ENCODE data around the gene MXD3. TPM values are rescaled to one million over a fixed set of nuclear protein-coding genes. Genes with fewer than 3 reads are reported as not detected.
A peak's percentile ranks its signal among the peaks of the same experiment; 100 is the strongest.

MXD3 gene
- total RNA-seq, 1 experiment from 2014 or later: 26.4 TPM

DNA sequence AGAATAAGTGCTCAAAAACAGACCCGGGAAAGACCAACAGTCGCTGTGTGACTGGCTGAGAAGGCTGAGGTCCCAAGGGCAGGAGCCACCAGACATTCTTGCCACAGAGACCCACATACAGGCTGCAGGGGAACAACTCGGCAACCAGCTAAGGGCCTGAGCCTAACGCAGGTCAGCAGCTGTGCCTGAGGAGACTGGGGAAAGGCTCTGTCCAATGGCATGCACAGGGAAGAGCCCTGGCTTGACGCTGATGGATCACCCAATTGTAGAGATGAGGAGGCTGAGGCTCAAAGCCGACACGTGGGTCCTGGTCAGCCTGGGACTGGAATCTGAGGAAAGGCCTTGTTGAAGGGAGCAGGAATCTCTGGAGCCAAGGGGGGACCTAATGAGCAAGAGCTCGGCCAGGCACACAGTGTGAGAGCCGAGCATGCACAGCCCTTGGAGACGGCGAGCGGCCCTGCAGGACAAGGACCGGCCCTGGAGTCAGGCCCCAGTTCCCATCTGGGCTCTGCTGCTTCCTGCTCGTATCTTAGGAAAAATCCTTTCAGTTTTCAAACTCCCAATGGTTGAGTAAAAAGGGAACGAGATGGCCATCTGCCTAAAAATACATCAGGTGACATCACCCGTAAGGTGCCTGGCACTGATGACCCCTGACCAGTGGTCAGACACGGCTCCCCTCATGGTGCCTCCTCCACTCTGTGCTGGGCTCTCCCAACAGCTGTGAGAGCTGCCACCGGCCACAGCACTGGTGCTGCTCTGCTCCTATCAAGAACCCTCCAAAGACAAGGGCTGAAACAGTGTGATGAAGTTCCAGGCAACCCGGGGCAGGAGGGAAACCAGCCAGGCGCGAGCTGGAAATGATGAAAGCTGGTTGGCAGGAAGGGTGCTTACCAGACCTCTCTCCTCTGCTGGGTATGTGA is 23.3 kb upstream of the MXD3 start:
- Histone ChIP-seq H3K27me3 (ENCODE audit: control insufficient read depth, insufficient read depth, low read length) (no peaks in the 10 kb centered on the region), H3K36me3 (replicated peaks; ENCODE audit: control insufficient read depth, insufficient read depth, low read length) (peaks cover 20% of the 10 kb centered on the region), H3K4me3 (ENCODE audit: insufficient read depth, low read depth, low read length) (no peak overlapping the region)
- DNase-seq: no peak

DNA sequence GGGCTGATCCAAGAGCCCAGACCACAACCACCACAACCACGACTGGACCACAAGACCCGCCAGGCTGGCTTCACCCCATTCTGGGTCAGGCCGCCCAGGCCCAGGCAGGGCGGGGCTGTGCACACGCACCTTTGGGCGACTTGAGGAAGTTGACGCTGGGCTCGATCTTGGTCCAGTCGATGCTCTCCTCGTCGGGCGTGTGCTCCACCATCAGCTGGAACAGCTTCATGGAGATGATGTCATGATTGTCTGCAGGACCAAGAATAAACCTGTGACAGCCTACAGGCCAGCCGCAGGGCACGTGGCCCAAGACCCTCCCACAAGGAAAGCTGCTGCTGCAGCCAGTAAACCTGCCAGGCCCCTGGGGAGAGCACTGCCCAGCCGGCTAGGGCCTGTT is 22.5 kb upstream of the MXD3 start:
- Histone ChIP-seq H3K4me3 (ENCODE audit: insufficient read depth, low read depth, low read length) (no peak overlapping the region), H3K36me3 (replicated peaks; ENCODE audit: control insufficient read depth, insufficient read depth, low read length) (peaks cover 20% of the 10 kb centered on the region), H3K27me3 (ENCODE audit: control insufficient read depth, insufficient read depth, low read length) (no peaks in the 10 kb centered on the region)
- DNase-seq: no peak

DNA sequence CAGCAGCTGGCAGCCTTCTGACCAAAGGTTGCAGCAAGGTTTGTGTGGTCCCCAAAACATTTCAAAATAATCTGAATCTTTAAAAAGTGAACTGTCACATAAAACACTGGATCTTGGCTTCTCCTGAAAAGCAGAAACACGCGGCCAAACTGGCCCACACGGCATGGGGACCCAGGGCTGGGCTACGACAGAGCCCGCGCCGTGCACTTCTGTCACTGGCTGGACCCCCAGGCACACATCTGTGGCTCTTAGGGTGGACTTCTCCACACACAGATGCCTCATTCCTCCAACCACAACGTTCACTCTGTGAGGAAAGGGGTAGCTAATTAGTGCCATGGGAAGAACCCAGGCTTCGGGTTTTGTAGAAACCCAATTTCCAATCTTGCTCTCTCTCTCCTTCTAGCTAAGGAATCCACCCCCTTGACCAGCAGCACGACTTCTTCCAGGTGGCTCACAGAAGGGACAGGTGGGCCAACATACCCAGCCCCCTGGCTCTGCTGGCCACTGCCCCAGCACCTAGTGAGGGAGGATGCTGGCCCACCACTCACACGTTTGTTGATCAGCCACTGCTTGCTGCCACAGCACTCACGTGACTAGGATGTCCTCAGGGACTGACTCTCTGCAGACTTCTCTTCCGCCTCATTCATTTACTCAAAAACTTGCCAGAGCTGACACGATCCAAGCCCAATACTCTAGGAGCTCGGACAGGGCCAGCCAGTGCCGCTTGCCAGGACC is 21.9 kb upstream of the MXD3 start:
- peak; percentile 16 for DNase-seq
- Histone ChIP-seq H3K4me3 (ENCODE audit: insufficient read depth, low read depth, low read length) (no peak overlapping the region), H3K27me3 (ENCODE audit: control insufficient read depth, insufficient read depth, low read length) (no peaks in the 10 kb centered on the region), H3K36me3 (replicated peaks; ENCODE audit: control insufficient read depth, insufficient read depth, low read length) (peaks cover 20% of the 10 kb centered on the region)

DNA sequence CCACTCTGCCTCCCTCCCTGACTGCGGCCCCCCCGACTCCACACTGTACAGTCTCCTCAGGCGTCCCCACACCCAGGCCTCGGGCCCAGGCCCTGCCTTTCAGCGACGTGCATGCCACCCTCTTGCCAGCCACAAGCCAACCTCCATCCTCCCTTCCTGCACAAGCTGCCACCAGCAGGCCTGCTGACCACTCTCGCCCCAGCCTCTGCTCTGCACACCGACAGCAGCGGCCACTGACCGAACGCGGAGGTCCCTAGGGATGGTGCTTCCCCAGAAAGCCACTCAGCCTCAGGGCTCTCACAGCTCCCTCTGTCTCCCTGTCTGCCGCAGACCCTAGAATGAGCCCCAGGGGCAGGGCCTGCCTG is 21.2 kb upstream of the MXD3 start:
- peak; percentile 44 for DNase-seq
- Histone ChIP-seq H3K27me3 (ENCODE audit: control insufficient read depth, insufficient read depth, low read length) (no peaks in the 10 kb centered on the region), H3K36me3 (replicated peaks; ENCODE audit: control insufficient read depth, insufficient read depth, low read length) (peaks cover 19% of the 10 kb centered on the region), H3K4me3 (ENCODE audit: insufficient read depth, low read depth, low read length) (no peak overlapping the region)

DNA sequence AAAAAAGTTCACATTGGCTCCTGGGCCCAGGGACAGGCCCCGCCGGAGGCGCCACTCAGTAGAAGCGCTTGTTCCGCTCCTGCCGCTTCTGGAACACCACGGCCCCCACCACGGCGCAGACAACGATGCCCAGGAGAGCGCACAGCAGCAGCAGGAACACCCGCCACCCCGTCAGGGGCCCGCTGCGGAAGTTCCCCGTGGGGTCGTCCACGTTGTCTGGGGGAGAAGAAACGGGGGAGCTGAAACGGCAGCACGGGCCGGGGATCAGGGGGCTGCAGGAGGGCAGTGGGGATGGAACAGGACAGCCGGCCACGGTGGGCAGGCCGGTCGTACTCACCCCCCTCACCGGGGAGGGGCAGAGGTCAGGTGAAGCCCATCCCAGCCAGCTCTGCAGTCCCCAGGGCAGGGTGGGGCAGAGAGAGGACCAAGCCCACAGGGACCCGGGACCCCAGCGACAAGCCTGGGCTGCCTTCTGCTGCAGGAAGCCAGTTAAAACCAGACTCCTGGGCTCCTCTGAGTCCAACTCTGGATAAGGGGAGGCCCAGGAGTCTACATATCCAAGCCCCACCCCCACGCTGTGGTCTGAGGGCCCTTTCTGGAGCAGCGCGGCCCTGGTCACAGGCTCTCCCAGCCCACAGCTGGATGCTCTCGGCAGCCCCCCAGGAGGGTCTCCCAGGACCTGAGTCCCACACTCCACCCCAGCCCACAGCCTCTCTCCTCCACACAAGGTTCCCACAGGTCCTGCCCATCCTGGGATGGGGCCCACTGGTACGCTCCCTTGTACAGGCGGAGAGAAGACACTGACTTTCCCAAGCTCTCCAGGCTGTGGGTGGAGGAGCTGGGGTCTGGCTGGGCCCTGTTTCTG is 20.6 kb upstream of the MXD3 start:
- Histone ChIP-seq H3K36me3 (replicated peaks; ENCODE audit: control insufficient read depth, insufficient read depth, low read length) (peaks cover 19% of the 10 kb centered on the region), H3K4me3 (ENCODE audit: insufficient read depth, low read depth, low read length) (no peak overlapping the region), H3K27me3 (ENCODE audit: control insufficient read depth, insufficient read depth, low read length) (no peaks in the 10 kb centered on the region)
- no peak for DNase-seq

DNA sequence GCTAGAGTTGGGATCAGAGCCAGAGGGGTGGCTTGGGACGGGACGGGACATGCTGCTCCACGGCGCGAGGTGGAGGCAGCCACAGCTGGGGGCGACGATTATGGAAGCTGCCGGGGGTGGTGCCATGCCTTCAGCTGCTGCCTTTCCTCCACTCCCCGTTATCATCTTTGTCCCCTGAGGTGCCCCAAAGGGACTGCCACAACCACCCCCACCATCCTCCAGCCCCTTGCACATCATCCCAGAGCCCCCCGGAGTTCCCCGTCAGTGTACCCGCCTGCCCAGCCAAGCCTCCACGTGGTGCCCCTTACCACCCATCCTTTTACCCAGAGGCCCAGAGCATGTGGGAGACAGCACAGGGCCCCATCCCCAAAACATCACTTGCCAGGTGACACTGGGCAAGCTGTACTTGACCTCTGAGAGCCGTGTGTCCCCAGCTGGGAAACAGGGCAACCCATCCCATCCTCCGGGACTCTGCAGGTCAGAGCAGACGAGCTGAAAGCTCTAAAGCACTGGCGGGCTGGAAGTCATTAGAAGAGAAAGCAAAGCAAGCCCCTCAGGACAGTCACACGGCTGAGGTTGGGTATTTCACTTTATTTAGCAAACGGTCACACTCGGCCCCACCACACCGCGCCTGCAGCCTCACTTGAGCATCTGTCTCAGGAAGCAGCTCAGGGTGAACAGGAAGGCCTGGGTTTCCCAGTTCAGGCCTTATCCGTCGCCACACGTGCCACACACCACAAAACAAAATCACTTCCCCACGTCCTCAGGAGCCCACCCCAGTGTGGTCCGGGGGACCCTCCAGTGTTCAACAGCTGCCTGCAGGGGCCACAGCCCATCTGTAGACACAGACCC is 19.5 kb upstream of the MXD3 start:
- DNase-seq: no peak
- Histone ChIP-seq H3K27me3 (ENCODE audit: control insufficient read depth, insufficient read depth, low read length) (no peaks in the 10 kb centered on the region), H3K36me3 (replicated peaks; ENCODE audit: control insufficient read depth, insufficient read depth, low read length) (peaks cover 17% of the 10 kb centered on the region), H3K4me3 (ENCODE audit: insufficient read depth, low read depth, low read length) (no peak overlapping the region)

DNA sequence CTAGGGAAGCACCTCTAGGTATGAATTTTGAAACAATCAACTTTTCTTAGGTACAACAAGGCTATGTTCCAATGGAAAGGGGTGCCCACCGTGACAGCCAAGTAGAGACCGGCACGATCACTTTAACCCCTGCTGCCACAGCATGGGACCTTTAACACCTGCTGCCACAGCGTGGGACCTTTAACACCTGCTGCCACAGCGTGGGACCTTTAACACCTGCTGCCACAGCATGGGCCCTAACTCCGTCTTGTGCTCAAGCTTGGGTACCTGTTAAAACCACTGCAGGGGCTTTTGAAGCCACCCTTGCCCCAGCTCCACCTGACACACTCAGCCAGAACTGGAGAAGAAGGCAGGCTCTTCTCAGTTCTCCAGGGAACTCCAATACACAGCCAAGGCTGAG is 18.2 kb upstream of the MXD3 start:
- H3K27me3 ChIP-seq (ENCODE audit: control insufficient read depth, insufficient read depth, low read length): no peaks in the 10 kb centered on the region
- no peak overlapping the region for H3K4me3 ChIP-seq (ENCODE audit: insufficient read depth, low read depth, low read length)
- H3K36me3 ChIP-seq (replicated peaks; ENCODE audit: control insufficient read depth, insufficient read depth, low read length): peaks cover 13% of the 10 kb centered on the region
- DNase-seq: peak; percentile 14

DNA sequence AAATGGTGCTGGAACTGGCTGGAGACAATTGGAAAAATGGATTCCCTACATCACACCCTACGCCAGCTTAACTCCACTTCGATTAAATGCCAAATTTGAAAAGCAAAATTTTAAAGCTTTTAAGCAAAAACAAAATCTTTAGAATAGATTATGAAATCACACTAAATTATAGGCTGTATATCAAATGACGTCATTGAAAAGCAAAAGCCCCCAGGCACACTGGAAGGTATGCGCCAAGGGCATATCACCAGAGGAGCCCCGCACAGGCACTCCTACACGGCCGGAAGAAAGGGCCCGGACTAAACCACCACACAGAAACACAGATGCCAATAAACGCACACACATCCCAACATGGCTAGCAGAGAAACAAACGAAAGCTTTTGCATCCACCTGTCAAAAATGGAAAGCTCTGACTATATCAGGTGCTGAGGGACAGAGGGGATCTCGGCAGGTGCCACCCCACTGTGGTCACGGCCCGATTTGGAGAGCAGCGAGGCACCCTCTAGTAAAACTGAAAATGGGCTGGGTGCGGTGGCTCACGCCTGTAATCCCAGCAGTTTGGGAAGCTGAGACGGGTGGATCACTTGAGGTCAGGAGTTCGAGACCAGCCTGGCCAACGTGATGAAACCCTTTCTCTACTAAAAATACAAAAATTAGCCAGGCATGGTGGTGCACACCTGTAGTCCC is 17.0 kb upstream of the MXD3 start:
- H3K27me3 ChIP-seq (ENCODE audit: control insufficient read depth, insufficient read depth, low read length): no peaks in the 10 kb centered on the region
- no peak overlapping the region for H3K4me3 ChIP-seq (ENCODE audit: insufficient read depth, low read depth, low read length)
- H3K36me3 ChIP-seq (replicated peaks; ENCODE audit: control insufficient read depth, insufficient read depth, low read length): peaks cover 4% of the 10 kb centered on the region
- DNase-seq: peak; percentile 20

DNA sequence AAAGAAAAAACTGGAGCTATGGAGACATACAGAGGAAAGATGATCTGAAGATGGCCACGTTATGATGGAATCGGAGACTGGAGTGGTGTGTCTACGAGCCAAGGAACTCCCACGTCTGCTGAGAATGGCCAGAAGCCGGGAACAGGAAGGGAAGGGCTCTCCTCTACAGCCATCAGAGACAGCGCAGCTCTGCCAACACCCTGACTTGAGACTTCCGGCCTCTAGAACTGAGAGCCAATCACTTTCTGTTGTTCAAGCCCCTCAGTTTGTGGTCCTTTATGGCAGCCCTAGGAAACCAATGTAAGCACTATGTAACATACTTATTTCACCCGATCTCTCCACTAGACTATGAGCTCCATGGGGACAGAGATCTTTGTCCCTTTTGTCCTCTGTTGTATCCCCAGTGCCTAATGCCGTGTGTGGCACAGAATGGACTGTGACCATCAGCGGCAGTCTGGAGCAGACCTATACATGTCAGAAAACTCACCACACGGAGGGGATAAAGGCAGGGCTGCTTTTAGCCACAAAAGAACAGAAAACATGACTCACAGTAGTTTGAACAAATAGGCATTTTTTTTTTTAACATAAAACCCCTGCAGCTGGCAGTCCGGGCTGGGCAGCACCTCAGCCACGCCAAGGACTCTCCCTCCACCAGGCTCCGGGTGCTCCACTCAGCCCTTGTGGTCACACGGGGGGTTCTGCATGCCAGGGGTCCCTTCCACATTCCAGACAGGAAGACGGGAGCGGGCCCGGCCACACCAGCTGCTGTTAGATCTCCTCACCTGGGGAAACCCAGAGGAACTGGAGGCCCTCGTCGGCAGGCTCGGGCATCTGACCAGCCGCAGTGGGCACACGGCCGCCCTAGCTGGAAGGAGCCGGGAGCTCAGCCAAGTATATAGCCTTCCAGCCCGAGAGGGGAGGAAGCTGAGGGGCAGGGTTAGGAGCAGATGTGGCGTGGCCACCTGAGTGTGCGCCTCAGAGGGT is 16.1 kb upstream of the MXD3 start:
- Histone ChIP-seq H3K36me3 (replicated peaks; ENCODE audit: control insufficient read depth, insufficient read depth, low read length) (no peaks in the 10 kb centered on the region; the same call in 1 of the 2 replicates), H3K4me3 (ENCODE audit: insufficient read depth, low read depth, low read length) (no peak overlapping the region), H3K27me3 (ENCODE audit: control insufficient read depth, insufficient read depth, low read length) (no peaks in the 10 kb centered on the region)
- DNase-seq: peak; percentile 56

DNA sequence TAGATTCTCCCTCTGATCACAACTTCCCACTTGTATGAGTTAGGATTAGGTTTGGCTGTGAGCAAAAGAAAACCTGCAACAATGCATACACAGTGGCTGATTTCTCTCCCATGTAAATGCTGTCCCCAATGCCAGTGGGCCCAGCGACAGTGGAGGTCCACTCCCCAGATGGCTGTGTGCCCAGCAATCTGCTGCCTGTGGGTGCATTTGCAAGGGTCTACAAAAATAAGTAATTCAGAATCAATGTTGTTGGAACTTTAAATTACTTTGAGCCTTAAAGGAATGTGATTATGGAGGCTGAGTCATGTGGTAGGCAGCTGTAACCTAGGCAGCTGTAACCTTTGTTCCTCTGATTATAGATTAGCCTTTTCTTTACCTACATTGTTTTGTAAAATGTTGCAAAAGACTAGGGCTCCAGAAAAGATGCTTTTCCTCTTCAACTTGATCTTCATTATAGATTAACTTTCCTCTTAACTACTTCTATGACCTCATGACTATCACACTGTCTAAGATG is 14.2 kb upstream of the MXD3 start:
- H3K27me3 ChIP-seq (ENCODE audit: control insufficient read depth, insufficient read depth, low read length): no peaks in the 10 kb centered on the region
- no peak overlapping the region for H3K4me3 ChIP-seq (ENCODE audit: insufficient read depth, low read depth, low read length)
- H3K36me3 ChIP-seq (replicated peaks; ENCODE audit: control insufficient read depth, insufficient read depth, low read length): no peaks in the 10 kb centered on the region; the same call in 1 of the 2 replicates
- DNase-seq: peak; percentile 43

DNA sequence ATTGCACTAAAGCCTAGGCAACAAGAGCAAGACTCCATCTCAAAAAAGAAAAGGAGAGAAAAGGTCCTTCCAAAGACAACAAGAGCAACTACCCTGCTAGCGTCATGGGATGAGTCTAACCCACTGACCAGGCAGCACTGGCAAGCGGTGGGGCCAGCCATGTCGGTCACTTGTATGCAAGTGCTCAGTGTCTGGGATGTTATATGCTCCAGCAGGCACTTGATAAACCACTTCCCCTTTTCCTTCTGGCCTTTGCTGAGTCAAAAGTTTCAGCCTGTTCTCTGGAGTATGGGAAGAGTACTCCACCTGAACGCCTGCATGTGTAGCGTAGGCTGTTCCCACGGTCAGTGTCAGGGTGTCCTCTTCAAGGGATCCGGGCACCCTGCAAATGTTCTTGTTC is 9.2 kb upstream of the MXD3 start:
- Histone ChIP-seq H3K27me3 (ENCODE audit: control insufficient read depth, insufficient read depth, low read length) (no peaks in the 10 kb centered on the region), H3K36me3 (replicated peaks; ENCODE audit: control insufficient read depth, insufficient read depth, low read length) (no peaks in the 10 kb centered on the region), H3K4me3 (ENCODE audit: insufficient read depth, low read depth, low read length) (no peak overlapping the region)
- DNase-seq: no peak

DNA sequence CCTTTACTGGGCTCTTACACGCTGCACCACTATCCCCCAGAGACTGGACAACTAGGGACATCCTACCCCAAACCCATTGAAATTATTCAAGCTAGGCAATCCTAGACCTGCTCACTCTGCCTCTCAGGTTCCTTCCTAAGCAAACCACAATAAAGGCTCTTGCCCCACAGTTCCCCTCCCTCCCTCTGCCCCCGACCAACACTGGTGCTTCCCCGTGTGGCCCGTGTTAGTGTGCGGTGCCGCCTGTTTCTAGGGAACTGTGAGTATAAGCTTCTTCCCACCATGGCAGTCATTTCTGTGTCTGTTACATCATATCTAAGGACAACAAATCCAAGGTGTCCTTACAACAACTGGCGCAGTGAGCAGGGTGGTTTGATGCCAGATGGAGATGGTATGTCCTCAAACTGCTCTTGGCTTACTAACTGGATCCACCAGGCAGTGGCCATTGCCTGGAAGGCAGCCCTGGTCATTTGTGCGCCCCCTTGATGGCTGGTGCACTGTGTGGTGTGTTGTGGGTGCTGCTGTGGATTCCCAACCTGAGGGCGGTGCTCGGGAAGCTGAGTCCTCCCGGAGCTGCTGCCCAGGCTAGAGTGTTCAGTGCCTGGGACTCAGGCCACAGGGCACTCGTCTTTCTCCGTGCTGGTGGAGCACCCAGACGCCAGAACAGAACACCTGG is 8.4 kb upstream of the MXD3 start:
- DNase-seq: no peak
- H3K4me3 ChIP-seq (ENCODE audit: insufficient read depth, low read depth, low read length): no peak overlapping the region
- H3K36me3 ChIP-seq (replicated peaks; ENCODE audit: control insufficient read depth, insufficient read depth, low read length): no peaks in the 10 kb centered on the region
- no peaks in the 10 kb centered on the region for H3K27me3 ChIP-seq (ENCODE audit: control insufficient read depth, insufficient read depth, low read length)
